ENCODE measurements around the gene KLHL40.

The KLHL40 gene

GRCh38 chr3:42736531-42736930 is 51.2 kb downstream of the KLHL40 start:
- TF ChIP-seq RAD21 (IDR thresholded peaks at IDR 0.05; ENCODE audit: low read depth) (no peak), TAF1 (IDR thresholded peaks at IDR 0.05; ENCODE audit: low read depth) (no peak), TCF12 (IDR thresholded peaks at IDR 0.05; ENCODE audit: low read depth) (no peak), TEAD4 (IDR thresholded peaks at IDR 0.05) (no peak), EP300 (IDR thresholded peaks at IDR 0.05; ENCODE audit: borderline replicate concordance) (no peak), FOXM1 (IDR thresholded peaks at IDR 0.05; ENCODE audit: borderline replicate concordance, low read depth) (no peak), EGR1 (IDR thresholded peaks at IDR 0.05) (no peak), YY1 (IDR thresholded peaks at IDR 0.05; ENCODE audit: low read depth) (no peak), CREB1 (IDR thresholded peaks at IDR 0.05; ENCODE audit: low read depth) (no peak), CEBPB (IDR thresholded peaks at IDR 0.05) (no peak), NFIC (IDR thresholded peaks at IDR 0.05) (no peak), ZBTB7A (IDR thresholded peaks at IDR 0.05; ENCODE audit: low read depth) (no peak)
- TF ChIP-seq, protein P1, sequence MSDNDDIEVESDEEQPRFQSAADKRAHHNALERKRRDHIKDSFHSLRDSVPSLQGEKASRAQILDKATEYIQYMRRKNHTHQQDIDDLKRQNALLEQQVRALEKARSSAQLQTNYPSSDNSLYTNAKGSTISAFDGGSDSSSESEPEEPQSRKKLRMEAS (IDR thresholded peaks at IDR 0.05) = no peak
- TF ChIP-seq, protein P2, sequence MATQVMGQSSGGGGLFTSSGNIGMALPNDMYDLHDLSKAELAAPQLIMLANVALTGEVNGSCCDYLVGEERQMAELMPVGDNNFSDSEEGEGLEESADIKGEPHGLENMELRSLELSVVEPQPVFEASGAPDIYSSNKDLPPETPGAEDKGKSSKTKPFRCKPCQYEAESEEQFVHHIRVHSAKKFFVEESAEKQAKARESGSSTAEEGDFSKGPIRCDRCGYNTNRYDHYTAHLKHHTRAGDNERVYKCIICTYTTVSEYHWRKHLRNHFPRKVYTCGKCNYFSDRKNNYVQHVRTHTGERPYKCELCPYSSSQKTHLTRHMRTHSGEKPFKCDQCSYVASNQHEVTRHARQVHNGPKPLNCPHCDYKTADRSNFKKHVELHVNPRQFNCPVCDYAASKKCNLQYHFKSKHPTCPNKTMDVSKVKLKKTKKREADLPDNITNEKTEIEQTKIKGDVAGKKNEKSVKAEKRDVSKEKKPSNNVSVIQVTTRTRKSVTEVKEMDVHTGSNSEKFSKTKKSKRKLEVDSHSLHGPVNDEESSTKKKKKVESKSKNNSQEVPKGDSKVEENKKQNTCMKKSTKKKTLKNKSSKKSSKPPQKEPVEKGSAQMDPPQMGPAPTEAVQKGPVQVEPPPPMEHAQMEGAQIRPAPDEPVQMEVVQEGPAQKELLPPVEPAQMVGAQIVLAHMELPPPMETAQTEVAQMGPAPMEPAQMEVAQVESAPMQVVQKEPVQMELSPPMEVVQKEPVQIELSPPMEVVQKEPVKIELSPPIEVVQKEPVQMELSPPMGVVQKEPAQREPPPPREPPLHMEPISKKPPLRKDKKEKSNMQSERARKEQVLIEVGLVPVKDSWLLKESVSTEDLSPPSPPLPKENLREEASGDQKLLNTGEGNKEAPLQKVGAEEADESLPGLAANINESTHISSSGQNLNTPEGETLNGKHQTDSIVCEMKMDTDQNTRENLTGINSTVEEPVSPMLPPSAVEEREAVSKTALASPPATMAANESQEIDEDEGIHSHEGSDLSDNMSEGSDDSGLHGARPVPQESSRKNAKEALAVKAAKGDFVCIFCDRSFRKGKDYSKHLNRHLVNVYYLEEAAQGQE (IDR thresholded peaks at IDR 0.05; ENCODE audit: low read depth) = no peak
- TF ChIP-seq, protein P3, sequence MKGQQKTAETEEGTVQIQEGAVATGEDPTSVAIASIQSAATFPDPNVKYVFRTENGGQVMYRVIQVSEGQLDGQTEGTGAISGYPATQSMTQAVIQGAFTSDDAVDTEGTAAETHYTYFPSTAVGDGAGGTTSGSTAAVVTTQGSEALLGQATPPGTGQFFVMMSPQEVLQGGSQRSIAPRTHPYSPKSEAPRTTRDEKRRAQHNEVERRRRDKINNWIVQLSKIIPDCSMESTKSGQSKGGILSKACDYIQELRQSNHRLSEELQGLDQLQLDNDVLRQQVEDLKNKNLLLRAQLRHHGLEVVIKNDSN (IDR thresholded peaks at IDR 0.05) = no peak

DNA sequence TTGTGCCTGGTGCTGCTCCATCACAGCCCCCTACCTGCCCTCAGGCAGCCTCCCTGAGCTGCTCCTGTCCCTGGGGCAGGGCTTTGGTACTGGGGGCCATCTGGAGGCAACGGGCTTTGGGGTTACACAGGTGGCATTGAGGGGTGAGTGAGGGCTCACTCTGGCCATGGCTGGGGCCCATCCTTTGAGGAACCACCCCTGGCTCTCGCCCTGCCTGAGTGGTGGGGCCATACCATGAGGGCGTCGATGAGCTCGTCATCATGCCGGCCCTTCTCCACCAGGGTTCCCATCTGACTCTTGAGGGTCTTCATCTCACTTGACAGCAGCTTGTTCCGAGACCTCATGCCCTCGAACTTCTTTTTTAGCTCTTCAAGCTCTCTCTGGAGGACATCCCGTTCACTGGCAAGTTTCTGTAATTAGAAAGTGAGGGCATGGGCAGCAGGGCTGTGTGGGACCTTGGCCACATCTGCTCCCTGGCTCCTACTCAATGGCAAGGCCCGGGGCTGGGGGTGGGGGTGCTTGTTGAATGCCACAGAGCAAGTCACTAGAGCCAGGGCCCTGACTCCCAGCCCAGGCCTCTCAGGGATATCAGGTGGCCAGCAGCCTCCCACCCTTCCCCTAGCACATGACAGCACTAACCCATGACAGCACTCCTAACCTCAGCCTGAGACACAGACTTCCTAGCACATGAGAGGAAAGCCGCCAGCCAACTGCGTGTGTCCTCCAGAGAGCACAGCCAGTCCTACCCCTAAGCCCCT is 54.2 kb downstream of the KLHL40 start:
- no peak for TF ChIP-seq CEBPB (IDR thresholded peaks at IDR 0.05)
- no peak for TF ChIP-seq EP300 (IDR thresholded peaks at IDR 0.05; ENCODE audit: borderline replicate concordance)
- no peak for TF ChIP-seq ZBTB7A (IDR thresholded peaks at IDR 0.05; ENCODE audit: low read depth)
- TF ChIP-seq YY1 (IDR thresholded peaks at IDR 0.05; ENCODE audit: low read depth) = no peak
- TF ChIP-seq TCF12 (IDR thresholded peaks at IDR 0.05; ENCODE audit: low read depth) = no peak
- TF ChIP-seq, protein P1 (IDR thresholded peaks at IDR 0.05) = no peak
- TF ChIP-seq, protein P3 (IDR thresholded peaks at IDR 0.05) = no peak
- no peak for TF ChIP-seq TAF1 (IDR thresholded peaks at IDR 0.05; ENCODE audit: low read depth)
- TF ChIP-seq, protein P2 (IDR thresholded peaks at IDR 0.05; ENCODE audit: low read depth) = no peak
- no peak for TF ChIP-seq FOXM1 (IDR thresholded peaks at IDR 0.05; ENCODE audit: borderline replicate concordance, low read depth)
- TF ChIP-seq CREB1 (IDR thresholded peaks at IDR 0.05; ENCODE audit: low read depth) = no peak
- TF ChIP-seq NFIC (IDR thresholded peaks at IDR 0.05) = no peak
- no peak for TF ChIP-seq TEAD4 (IDR thresholded peaks at IDR 0.05)
- no peak for TF ChIP-seq RAD21 (IDR thresholded peaks at IDR 0.05; ENCODE audit: low read depth)
- no peak for TF ChIP-seq EGR1 (IDR thresholded peaks at IDR 0.05)

DNA sequence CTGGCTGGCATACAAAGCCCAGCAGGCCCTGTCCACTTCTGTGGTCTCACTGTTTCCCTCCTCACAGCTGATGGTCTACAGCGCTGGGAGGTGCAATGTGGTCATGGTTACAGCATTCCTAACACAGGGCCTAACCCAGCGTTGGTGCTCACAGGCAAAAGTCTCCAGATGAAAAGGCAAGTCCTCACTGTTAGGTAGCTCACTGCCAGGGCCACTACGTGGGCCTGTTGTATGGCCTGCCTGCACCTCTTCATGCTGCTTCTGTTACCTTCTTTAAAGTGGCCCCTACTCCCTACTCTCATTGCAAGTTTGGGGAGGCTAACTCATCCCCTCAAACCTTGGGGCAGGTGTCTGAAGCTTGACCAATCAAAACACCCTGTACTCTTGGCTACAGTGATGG is 56.5 kb downstream of the KLHL40 start:
- TF ChIP-seq EP300 (IDR thresholded peaks at IDR 0.05; ENCODE audit: borderline replicate concordance) (no peak), RAD21 (IDR thresholded peaks at IDR 0.05; ENCODE audit: low read depth) (no peak)

Measured in Ishikawa (cell line).